HepG2 (cell line): ENCODE results near the gene ORC3. TPM values are rescaled to one million over a fixed set of nuclear protein-coding genes. Genes with fewer than 3 reads are reported as not detected.

Experiments
- GFI1 ChIP-seq: sonication (generic); formaldehyde crosslinking; IDR thresholded peaks from 2 replicates; pipeline ENCODE4 v1.5.0; 2020; ENCODE audit warnings: missing genetic modification reagents, mild to moderate bottlenecking, borderline replicate concordance
- HMGA1 ChIP-seq: sonication (generic); formaldehyde crosslinking; conservative IDR thresholded peaks from 2 replicates; pipeline ENCODE4 v1.4.0; 2020; ENCODE audit warnings: missing genetic modification reagents
- HNF4G ChIP-seq, 2 experiments: sonication (generic) in 1 of 2; formaldehyde crosslinking in 1 of 2; IDR thresholded peaks; 2 replicates each; pipeline versions ENCODE4 v1.4.0 to v1.6.1; 2011 to 2020; ENCODE audit warnings: borderline replicate concordance in 2 of 2, low read depth in 2 of 2, mild to moderate bottlenecking in 2 of 2, low read length in 1 of 2, missing genetic modification reagents in 1 of 2, moderate library complexity in 1 of 2
- HOXA5 ChIP-seq: sonication (generic); formaldehyde crosslinking; IDR thresholded peaks from 2 replicates; pipeline ENCODE4 v1.4.0; 2020; ENCODE audit warnings: missing genetic modification reagents
- KDM1A ChIP-seq: IDR thresholded peaks from 2 replicates; pipeline ENCODE4 v1.6.1; 2016; ENCODE audit warnings: missing compliant biosample characterization
- KLF11 ChIP-seq: IDR thresholded peaks from 2 replicates; pipeline ENCODE4 v1.6.1; 2016; ENCODE audit warnings: missing compliant biosample characterization
- MIXL1 ChIP-seq: IDR thresholded peaks from 2 replicates; pipeline ENCODE4 v1.6.1; 2016
- MTA1 ChIP-seq: sonication (generic); formaldehyde crosslinking; IDR thresholded peaks from 2 replicates; pipeline ENCODE4 v1.4.0; 2020; ENCODE audit warnings: missing genetic modification reagents, mild to moderate bottlenecking, borderline replicate concordance
- MTF2 ChIP-seq: sonication (generic); formaldehyde crosslinking; IDR thresholded peaks from 2 replicates; pipeline ENCODE4 v1.5.0; 2020; ENCODE audit warnings: missing genetic modification reagents, borderline replicate concordance
- PHF8 ChIP-seq: sonication (generic); formaldehyde crosslinking; IDR thresholded peaks from 2 replicates; pipeline ENCODE4 v1.5.0; 2020; ENCODE audit warnings: missing genetic modification reagents
- PITX1 ChIP-seq: sonication (generic); formaldehyde crosslinking; IDR thresholded peaks from 2 replicates; pipeline ENCODE4 v1.5.1; 2020; ENCODE audit warnings: mild to moderate bottlenecking, missing genetic modification reagents
- SRF ChIP-seq: IDR thresholded peaks from 2 replicates; pipeline ENCODE4 v1.6.1; 2011; ENCODE audit warnings: mild to moderate bottlenecking, low read depth, low read length, moderate library complexity
- TAF15 ChIP-seq: fragments of 200-400 bp; formaldehyde crosslinking; IDR thresholded peaks from one replicate; pipeline ENCODE4 v1.6.1; 2018; ENCODE audit warnings: mild to moderate bottlenecking, low read depth, low read length; ENCODE audit not compliant: poor library complexity, severe bottlenecking
- ZFYVE20 ChIP-seq: sonication (generic); formaldehyde crosslinking; IDR thresholded peaks from 2 replicates; pipeline ENCODE4 v1.8.0; 2023; ENCODE audit warnings: low read depth, mild to moderate bottlenecking, moderate library complexity, missing genetic modification reagents, borderline replicate concordance
- ZNF292 ChIP-seq: sonication (generic); formaldehyde crosslinking; IDR thresholded peaks from 2 replicates; pipeline ENCODE4 v1.8.1; 2022; ENCODE audit warnings: mild to moderate bottlenecking, low read depth, missing genetic modification reagents, borderline replicate concordance
- ZNF350 ChIP-seq: sonication (generic); formaldehyde crosslinking; IDR thresholded peaks from 2 replicates; pipeline ENCODE4 v1.4.0; 2020; ENCODE audit warnings: mild to moderate bottlenecking, low read depth, missing genetic modification reagents, borderline replicate concordance
- ZNF354B ChIP-seq: sonication (generic); formaldehyde crosslinking; IDR thresholded peaks from 2 replicates; pipeline ENCODE4 v1.8.0; 2022; ENCODE audit warnings: mild to moderate bottlenecking, missing genetic modification reagents
- ZNF607 ChIP-seq: sonication (generic); formaldehyde crosslinking; IDR thresholded peaks from 2 replicates; pipeline ENCODE4 v1.5.1; 2020; ENCODE audit warnings: missing genetic modification reagents, mild to moderate bottlenecking, borderline replicate concordance
- polyA plus RNA-seq, 8 experiments: library from polyadenylated mRNA; depleted of rRNA in 3 of 8; stranded (reverse) in 7 of 8; unstranded in 1 of 8; fragments of >200 nt; fragmentation: Illumina TruSeq in 4 of 8; extraction: Trizol in 4 of 8; gene quantifications; 2 replicates each; pipeline versions ENCODE4 v1.2.1 to v1.2.3, GENCODE V29; 2011 to 2016; ENCODE audit warnings: low read depth in 4 of 8, missing spikeins in 1 of 8, mixed read lengths in 1 of 8; ENCODE audit not compliant: insufficient read depth in 1 of 8
- total RNA-seq, 5 experiments: library from RNA; depleted of rRNA; stranded (reverse); fragments of >200 nt; fragmentation: Illumina TruSeq; extraction: Trizol; gene quantifications; 2 replicates each; pipeline ENCODE4 v1.2.3, GENCODE V29; 2016; ENCODE audit warnings: low read depth in 1 of 5
- TF ChIP-seq, protein P1 (sequence below): sonication (generic); formaldehyde crosslinking; IDR thresholded peaks from 2 replicates; pipeline ENCODE4 v1.8.0; 2022; ENCODE audit warnings: mild to moderate bottlenecking, missing genetic modification reagents, moderate library complexity

Gene ORC3
- total and polyA plus RNA-seq, 2 of the 13 experiments (the other 11 are each of a cell fraction or from before 2014, with no cell fraction given), result 21.8 to 43.5 TPM

- TF ChIP-seq, protein P1, sequence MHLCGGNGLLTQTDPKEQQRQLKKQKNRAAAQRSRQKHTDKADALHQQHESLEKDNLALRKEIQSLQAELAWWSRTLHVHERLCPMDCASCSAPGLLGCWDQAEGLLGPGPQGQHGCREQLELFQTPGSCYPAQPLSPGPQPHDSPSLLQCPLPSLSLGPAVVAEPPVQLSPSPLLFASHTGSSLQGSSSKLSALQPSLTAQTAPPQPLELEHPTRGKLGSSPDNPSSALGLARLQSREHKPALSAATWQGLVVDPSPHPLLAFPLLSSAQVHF (CRISPR knock-in tag), result no peak
- no peak for TF ChIP-seq MTF2
- TF ChIP-seq MIXL1, result no peak; the same call in 1 of the 2 replicates
- no peak for TF ChIP-seq TAF15
- no peak for TF ChIP-seq ZNF607 (CRISPR knock-in tag)
- TF ChIP-seq KDM1A (CRISPR knock-in tag), result no peak
- TF ChIP-seq HNF4G (IDR thresholded peaks at IDR 0.05; ENCODE audit: borderline replicate concordance, low read depth, low read length), result no peak
- TF ChIP-seq HNF4G (CRISPR knock-in tag; IDR thresholded peaks at IDR 0.05; ENCODE audit: borderline replicate concordance, low read depth), result no peak
- no peak for TF ChIP-seq GFI1 (CRISPR knock-in tag)
- no peak for TF ChIP-seq MTA1 (CRISPR knock-in tag)
- no peak for TF ChIP-seq ZFYVE20
- TF ChIP-seq HMGA1 (CRISPR knock-in tag), result no peak
- TF ChIP-seq ZNF350 (CRISPR knock-in tag), result no peak
- TF ChIP-seq SRF, result no peak
- TF ChIP-seq PITX1 (CRISPR knock-in tag), result no peak
- no peak for TF ChIP-seq ZNF354B (CRISPR knock-in tag)
- TF ChIP-seq HOXA5 (CRISPR knock-in tag), result 0 out of 2 replicates have a peak, but pooled peaks have one; percentile 21
- no peak for TF ChIP-seq PHF8
- TF ChIP-seq ZNF292, result no peak
- TF ChIP-seq KLF11 (CRISPR knock-in tag), result no peak
Observed at GRCh38 chr6:87700397-87701343, 110.7 kb downstream of the ORC3 start (continued).
